Esophagus squamous epithelium (tissue), 4 donors: ENCODE measurements around the gene MRPL2.

Experiments
- CTCF ChIP-seq, 6 experiments: fragments of 450-650 bp in 4 of 6; fragments of 200-600 bp in 2 of 6; sonication (generic) in 2 of 6; IDR thresholded peaks; one replicate each; pipeline ENCODE4 v1.5.1; 2016 to 2019; ENCODE audit warnings: antibody characterized with exemption in 6 of 6, mild to moderate bottlenecking in 4 of 6, moderate library complexity in 4 of 6
- POLR2A ChIP-seq, 4 donors: fragments of 450-650 bp; IDR thresholded peaks; one replicate each; pipeline ENCODE4 v1.6.1; 2017; ENCODE audit warnings: antibody characterized with exemption in 4 of 4, mild to moderate bottlenecking in 4 of 4, moderate library complexity in 3 of 4

- no peak for TF ChIP-seq CTCF (IDR thresholded peaks at IDR 0.05)
- TF ChIP-seq POLR2A (IDR thresholded peaks at IDR 0.05), result no peak
Measured at GRCh38 chr6:43038727-43039126, 20.5 kb downstream of the MRPL2 start.
